HUDEP-2 (cell line): ENCODE data around the gene ZBTB7C.

Source experiments
- DNase-seq, 76 experiments: peaks; one replicate each; lab custom pipeline; 2025; ENCODE audit not compliant: unreplicated experiment in 76 of 76; lab: John Stamatoyannopoulos, UW

The ZBTB7C gene

DNA sequence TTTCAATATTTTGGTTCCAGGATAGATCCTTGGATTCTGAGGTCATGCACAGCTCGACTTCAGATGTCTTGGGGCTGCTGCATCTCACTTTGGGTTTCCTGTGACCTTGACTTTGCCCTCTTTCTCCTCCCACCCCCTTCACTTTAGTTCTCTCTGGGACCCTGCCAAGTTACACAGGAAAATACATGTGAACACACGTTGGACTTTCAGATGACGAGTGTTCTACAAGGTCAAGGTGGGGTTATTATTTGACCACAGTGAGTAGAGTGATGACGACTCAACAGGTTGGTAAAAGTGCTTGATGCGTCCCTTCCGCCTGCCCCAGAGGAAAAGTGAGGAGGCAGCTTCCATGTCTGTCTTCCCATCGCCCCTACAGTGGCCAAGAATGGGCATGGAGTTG, 356.3 kb downstream of the ZBTB7C start:
- DNase-seq = no peak

DNA sequence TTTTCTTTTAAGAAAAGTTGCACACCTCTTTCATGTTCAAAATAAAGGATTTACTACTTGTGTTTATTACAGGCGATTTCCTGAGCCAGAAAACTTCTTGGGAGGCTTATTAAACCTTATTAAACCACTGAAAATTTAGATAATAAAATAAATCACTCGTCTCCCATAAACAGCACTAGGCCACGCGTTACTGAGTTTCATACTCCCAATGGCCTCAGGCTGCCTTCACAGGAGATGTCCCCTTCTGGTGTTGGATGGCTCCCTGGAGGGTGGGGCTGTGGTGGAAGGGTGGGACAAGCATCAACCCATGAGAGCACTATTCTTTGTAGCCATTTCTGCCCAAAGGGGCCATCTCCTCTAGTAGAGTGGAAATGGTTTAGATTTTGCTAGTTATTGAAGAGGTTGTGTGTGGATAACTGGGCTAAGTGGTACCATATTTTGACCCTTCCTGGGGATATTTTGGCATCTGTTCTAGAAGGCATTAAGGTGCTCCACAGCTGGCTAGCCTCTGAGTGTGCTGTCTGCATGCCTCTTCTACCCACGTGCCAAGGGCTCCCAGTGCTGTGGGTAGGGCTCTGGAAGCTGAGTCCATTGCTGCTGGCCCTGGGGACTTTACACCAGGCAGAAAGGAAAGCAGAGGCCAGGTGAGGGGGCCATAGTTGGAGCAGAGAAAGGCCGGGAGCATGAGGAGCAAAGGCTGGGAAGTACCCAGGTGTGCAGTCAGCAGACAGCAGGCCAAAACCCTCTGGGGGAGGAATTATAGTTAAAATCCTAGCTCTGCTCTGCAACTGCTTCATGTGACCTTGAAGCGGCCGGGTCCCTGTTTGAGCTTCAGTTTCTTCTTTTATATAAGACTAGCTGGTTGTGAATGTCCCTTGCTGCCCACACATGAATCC, 357.0 kb downstream of the ZBTB7C start:
- DNase-seq = no peak

DNA sequence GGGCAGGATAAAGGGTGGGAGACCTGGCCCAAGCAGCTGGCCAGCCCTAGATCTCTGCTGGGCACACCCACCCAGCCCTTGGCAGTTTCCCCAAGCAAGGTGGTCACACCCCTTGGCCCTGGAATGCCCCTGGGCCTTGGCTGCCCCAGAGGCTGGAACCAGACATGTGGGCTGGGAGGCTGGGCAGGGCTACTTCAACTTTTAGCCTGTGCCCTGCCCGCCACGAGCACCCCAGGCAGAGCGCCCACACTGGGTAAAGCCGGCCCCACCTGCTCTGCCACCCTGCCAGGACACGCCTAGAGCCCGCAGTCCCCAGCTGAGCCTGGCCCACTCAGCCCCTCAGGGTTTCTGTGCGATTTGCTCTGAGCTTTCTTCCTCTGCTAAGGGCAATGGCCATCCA, 359.0 kb downstream of the ZBTB7C start:
- no peak for DNase-seq

DNA sequence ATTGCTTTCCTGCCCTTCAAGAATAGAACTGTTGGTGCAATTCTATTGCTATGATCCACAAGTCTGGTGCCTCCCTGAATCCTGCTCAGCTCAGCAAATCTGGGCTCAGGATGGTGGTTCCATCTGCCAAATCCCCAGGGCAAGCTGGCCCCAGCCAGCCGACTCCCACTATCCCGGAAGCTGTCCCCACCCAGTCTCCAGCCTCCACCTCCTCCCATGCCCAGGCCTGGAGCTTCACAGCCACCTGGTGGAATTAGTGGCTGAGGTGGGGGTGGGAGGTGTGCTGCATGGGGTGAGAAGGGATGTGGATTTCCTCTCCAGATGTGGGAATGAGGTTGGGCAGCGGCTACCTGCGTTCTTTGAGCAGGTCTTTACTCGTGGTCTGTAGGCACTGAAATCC, 359.4 kb downstream of the ZBTB7C start:
- no peak for DNase-seq

DNA sequence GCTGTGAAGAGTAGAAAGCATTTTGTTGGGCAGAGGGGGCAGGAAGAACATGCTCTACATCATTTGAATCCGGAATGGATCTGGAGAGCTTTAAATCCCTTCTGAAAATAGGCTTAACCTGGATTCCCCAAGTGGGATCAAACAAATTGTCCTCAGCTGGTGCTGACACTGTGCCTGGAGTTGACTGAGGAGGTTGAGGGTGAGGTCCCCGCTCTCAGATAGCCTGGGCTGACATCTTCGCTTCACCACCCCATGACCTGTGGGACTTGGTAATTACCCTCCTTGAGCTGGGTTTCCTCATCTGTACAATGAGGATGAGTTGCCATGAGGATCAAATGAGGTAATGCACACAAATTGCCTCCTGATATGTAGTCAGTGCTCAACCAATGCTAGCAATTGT, 360.9 kb downstream of the ZBTB7C start:
- DNase-seq = no peak

DNA sequence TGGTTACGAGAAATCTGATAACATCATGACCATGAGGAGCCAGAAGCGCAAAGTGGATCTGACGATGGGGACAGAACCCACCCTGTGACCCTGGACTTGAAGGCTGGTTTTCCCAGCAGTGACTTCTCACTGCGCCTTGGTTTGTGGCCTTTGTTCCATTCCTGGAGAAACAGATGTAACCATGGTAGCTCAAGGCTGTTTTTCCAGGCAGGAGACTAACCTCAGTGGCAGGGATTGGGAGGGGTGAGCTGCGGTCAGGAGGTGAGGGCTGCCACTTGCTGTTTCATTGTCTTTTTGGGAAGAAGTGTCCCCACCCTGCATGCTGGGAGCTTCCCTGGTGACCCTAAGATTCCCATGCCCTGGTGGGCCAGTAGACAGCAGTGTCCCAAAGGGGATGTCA, 362.3 kb downstream of the ZBTB7C start:
- DNase-seq = no peak

DNA sequence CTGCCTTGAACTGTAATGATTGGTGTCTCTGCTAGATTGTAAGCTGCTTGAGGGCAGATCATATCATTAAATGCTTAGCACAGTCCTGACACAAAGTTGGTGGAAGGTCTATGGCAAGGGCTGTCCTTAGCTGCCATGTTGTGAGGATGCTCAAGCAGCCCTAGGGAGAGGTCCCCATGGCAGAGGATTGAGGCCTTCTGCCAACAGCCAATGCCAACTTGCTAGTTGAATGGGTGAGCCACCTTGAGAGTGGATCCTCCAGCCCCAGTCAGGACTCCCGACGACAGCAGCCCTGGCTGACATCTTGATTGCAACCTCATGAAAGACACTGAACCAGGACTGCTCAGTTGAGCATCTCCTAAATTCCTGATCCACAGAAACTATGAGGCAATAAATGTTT, 363.4 kb downstream of the ZBTB7C start:
- DNase-seq = no peak

DNA sequence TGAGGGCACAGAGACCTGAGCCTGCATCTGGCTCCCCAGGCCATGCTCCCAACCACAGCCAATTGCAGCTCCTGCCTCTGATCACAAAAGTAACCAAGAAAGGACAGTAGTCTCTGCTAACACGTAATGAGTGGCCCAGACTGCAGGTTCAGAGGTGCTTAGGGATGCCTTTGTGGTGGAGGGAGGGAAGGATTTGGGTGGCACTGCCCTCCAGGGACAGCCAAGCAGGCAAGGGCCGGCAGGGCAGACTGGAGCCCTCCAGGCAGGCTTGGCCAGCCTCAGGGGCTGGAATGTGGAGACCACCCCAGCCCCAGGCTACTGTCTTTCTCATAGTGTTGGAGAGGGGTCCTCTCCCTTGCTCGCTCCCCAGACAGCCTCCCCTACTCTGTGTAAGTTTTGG, 364.2 kb downstream of the ZBTB7C start:
- DNase-seq = no peak

DNA sequence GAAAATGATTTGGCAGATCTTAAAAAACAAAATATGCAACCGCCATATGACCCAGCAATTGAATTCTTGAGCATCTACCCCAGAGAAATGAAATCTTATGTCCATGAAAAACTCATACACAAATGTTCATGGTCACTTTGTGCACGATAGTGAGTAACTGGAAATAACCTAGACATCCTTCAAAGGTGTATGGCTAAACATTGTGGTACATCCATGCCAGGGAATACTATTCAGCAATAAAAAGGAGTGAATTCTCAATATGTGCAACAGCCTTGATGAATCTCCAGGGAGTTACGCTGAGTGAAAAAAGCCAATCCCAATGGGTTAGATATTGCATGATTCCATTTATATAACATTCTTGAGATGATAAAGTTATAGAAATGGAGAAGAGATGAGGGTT, 366.0 kb downstream of the ZBTB7C start:
- no peak for DNase-seq

DNA sequence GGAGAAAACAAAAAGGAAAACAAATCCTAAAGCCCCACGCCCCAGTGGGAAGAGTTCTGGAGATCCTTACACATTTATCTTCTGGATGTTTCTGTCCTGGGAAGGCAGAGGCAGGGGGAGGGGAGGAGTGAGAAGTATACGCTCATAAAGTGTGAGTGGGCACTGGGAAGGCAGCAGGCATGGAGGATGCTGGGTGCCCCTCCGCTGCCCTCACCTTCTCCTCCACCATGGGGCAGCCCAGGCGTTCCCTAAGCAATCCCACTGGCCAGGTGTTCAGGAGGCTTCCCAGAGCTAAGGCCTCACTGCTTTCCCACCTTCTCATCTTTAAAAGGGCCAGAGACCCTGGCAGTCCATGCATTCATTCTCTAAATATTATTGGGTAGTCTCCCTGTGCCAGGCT, 366.8 kb downstream of the ZBTB7C start:
- no peak for DNase-seq

DNA sequence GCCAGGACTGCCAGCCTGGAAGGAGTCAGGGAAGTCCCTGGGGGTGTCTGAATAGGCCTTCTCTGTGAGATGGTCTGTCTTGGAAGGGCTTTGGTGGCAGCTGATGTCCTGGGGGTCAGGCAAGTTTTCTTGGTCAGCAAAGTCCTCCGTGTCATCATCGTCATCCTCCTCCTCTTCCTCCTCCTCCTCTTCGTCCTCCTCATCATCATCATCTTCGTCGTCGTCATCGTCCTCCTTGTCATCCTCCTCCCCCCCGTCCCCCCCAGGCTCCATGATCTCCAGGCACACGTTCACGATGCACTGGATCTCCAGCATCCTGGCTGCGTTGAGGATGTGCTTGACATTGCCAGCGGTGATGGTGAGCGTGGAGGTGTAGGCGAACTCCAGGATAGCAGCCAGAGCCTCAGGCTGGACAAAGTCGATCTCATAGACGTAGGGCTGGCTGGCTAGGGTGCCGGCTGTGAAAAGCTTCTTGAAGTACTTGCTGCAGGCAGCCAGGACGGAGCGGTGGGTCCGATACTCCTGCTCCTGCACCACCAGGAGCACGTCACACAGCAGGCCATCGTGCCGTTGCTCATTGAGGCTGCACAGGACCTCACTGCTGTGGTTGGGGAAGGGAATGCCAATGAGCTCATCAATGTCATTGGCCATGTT, 368.6 kb downstream of the ZBTB7C start:
- no peak for DNase-seq

DNA sequence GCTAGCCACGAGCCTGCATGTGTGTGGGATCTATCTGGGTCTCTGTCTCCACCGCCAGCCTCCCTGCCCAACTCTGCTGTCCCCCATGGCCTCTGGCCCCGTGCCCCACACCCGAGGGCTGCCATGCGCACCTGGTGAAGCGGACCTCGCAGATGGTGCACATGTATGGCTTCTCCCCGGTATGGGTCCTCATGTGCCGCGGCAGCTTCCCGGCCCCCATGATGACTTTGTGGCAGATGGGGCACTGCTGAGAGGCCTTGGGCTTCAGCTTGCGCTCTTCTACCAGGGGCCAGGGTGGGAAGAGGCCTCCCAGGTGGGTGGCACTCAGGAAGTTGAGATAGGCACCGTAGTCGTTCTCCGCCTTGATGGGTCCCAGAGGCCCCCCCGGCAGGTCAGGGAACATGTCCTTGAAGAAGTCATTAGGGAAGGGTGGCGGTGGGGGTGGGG, 369.4 kb downstream of the ZBTB7C start:
- no peak for DNase-seq

DNA sequence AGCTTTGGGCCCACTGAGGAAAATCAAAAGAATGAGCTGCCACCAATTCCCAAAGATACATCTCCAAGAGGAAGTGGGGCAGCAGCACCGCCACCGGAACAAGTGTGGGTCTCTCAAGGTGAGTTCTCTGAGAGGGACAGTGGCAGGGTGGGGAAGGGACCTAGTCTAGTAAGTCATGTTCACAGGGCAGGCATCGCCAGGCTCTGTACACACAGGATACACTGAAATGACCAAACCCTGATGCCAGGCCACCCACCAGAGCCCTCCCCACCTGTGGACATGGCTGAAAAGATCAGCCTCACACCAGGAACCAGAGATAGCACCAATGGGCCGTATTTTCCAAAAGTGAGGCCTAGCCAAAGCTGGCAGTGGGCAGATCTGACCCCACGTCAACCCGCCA, 370.5 kb downstream of the ZBTB7C start:
- no peak for DNase-seq

DNA sequence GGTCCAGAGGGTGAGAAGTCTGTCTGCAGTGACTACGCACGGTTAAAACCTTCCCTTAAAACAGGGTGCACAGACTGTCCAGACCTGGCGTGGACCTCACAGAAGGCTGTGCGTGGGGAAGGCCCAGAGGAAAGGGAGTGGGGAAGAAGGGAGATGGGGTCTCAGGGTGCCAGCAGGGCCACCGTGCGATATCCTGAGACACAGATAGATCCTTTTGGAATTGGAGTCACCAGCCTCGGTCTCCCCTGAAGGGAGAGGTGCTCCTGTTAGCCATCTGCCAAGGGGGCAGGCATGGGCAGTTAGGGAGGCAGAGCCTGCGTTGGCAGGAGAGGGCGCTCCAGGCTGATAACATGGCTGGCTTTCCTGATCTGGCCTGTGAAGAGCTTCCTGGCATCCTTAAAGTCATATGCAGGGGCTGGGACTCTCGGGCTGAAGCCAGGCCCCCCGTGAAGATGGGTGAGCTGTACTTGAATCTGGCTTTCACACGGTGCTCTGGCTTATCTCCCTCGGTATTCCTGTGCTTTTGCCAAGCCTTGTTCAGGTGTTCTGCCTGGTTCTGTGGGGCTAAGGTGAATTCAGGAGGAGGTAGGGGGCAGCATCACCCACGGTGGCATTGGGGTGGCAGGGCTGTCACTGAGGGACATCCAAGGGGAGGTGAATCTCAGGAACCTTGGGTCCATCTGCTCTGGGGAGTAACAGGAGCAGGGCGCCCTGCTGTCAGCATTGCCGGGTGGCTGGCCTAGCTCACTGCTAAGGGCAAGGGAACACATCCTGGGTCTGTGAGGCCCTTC, 371.5 kb downstream of the ZBTB7C start:
- DNase-seq = peak in 7 of 76 experiments; percentile 8 to 38 (median 16)

DNA sequence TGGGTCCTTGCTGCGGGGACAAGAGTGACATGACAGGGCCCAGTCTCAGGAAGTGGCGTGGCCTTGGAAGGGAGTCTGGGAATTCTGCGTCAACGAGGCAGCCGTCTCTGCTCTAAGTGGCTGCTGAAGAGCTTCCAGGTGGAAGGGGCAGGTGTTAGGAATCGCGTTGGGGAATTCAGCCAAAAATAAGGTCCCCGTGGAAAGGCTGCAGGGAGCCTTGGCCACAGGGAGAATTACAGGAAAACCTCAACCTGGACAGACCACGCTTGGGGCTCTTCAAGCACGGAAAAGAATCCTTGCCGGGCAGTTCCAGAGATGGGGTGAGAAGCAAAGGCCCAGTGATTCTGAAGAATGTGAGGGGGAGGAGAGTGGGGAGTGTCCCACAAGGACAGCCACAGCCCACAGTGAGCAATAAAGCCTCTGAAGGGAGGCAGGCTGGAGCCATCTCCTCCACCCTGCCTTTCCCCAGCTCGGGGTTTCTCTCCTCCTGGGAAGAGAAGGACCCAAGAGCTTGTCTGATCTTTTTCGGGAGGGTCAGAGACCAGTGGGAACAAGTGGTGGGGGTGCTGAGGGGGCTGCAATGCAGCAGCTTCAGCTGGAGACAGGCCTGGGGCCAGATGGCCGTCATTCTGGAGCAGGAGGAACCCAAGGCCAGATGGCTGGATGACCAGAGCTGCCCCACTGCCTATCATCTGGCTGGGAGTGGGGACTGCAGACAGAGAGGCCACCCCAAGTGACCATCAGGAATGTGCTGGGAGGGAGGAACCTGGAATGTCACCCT, 372.4 kb downstream of the ZBTB7C start:
- DNase-seq = no peak

DNA sequence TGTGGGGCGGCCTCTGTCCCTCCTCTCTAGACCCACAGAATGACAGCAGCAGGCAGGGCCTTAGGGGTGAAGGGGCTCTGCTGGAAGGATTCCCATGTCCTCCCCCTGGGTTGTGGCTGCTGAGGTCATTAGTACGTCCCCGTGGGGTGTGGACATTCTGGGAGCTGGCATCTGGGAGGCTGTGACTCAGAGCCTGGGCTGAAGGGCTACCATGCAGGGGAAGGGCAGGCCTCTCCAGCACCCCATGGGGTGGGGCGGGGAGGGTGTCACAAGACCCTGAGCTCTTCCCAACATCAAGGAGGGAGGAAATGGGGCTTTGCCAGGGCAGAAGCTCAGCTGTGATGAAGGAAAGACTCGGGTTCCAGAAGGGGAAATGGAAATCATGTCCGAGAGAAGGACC, 373.0 kb downstream of the ZBTB7C start:
- no peak for DNase-seq

DNA sequence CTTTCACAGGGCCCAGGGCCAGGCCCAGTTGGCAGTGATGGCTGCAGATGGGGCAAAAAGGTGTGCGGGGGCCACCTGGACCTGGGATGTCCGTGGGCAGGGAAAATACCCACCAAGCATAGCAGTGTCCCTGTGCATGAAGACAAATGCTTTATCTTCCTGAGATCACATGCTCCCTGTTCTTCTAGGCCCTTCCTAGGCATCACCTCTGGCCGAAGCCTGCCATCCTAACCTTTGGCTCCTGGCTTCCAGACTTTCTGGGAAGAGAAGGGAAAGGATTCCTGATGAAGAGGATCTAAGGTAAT, 373.7 kb downstream of the ZBTB7C start:
- no peak for DNase-seq

DNA sequence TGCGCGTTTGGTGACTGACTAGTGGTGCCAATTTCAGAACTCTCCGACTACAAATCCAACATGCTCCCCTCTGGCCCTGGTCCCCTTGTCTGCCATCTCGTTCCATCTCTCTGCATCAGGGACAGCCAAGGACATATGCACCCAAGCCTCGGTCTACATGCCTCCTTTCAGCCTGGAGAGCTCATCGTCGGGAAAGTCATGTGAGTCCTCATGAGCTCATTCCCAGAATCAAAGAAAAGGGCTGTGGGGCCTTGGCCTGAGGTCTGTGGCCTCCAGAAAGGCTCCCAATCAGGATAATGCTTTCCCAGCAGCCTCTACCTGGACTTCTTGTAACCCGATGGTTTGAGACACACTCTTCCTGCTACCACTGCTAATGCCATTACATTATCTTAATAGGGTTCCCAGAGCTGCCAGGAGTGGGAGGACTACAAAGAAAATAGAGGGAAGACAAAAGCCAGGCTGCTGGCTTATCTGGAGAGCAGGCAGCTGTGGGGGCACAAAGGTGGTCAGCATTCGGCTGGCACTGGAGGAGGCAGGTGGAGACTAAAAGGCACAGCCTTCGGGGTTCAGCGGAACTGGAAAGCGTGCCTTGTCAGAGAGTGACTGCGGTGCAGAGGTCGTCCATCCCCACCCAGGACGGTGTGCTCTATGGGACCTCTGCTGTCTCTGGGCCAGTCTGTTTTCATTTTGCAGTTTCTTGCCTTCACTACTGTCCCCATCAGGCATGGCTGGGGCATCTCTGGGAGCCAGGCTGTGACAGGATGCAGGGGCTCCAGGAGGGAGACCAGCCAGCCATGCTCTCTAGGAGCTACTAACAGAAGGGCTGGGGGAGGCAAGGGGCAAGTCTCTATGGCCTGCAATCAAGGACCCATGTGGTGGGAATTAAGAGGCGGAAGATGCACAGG, 374.3 kb downstream of the ZBTB7C start:
- DNase-seq = no peak

DNA sequence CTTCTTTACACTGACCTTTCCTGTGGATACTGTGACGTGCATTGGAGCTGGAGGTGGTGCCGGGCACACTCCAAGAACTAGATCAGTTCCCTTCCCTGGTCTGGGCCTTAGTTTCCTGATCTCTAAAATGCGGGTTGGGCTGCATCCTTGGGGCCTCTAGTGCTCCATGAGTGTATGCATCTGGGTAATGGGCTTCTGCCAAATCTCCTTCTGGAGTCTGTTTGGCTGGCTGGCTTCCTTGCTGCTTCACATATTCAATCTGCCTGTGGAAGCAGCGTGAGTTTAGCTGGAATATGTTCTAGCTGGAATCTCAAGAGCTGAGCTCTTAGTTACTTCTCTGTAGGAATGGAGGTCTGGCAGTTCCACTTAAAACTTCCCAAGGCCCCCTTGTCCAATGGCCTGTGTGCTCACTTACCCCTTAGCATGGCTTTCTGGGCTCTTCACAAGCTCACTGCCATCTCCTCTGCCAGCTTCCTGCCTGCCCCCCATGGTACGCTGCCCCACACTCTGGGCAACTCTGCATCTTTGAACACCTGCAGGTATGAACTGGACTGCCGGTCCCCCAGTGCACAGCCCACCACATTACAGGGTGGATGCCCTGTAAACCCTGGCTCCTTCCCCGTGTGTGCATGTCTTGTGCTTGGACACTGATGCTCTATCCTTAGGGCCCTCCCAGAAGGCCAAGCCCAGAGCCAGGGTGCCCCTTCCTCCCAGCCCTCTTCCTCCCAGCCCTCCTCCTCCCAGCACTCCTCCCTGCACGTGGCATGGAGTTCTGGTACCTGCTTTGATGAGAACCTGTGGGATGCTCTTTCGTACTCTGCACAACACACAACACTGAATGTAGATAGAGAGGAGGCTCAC, 375.2 kb downstream of the ZBTB7C start:
- no peak for DNase-seq
